ENCODE measurements around the gene PPTC7.

GRCh38 chr12:110627500-110628195 is 44.5 kb upstream of the PPTC7 start:
- TF ChIP-seq CTCF (IDR thresholded peaks at IDR 0.05; ENCODE audit: low read depth, low read length, poor library complexity, severe bottlenecking), result no peak
- no peak for TF ChIP-seq EZH2phosphoT487 (IDR thresholded peaks at IDR 0.05; ENCODE audit: borderline replicate concordance, low read length)

All from DOHH2 (cell line).